GM03348 (cell line): ENCODE measurements around the gene FRMPD4.
A peak's percentile ranks its signal among the peaks of the same experiment; 100 is the strongest.

ENCODE experiments used
- DNase-seq: peaks from one replicate; pipeline ENCODE4 v3.0.0; 2012; ENCODE audit warnings: low spot score

FRMPD4 gene

GRCh38 chrX:12366440-12366839, 228.2 kb downstream of the FRMPD4 start:
- no peak for DNase-seq

DNA sequence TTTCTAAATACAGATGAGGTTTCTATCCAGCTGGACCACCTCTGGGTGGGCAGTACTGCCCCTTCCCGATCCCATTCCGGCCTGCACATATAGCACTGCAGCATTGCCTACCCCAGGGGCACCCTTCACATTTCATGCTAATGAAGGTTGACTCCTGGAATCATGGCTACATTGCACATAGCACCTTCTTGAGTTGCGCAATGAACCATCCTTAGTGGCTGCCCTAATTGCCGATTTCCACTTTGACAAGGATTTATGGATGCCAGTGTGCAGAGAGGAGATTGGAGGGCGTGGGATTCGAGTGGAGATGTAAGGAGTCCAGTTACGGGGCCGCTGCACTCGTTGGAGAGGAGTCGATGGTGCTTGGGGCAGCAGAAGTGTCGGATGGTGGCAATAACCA, 229.0 kb downstream of the FRMPD4 start:
- DNase-seq, result no peak

- peak; percentile 42 for DNase-seq
These were observed 232.3 kb downstream of the FRMPD4 start for GRCh38 chrX:12370497-12370986.

- DNase-seq, result peak; percentile 34
These were observed 233.8 kb downstream of the FRMPD4 start for GRCh38 chrX:12372111-12372510.

DNA sequence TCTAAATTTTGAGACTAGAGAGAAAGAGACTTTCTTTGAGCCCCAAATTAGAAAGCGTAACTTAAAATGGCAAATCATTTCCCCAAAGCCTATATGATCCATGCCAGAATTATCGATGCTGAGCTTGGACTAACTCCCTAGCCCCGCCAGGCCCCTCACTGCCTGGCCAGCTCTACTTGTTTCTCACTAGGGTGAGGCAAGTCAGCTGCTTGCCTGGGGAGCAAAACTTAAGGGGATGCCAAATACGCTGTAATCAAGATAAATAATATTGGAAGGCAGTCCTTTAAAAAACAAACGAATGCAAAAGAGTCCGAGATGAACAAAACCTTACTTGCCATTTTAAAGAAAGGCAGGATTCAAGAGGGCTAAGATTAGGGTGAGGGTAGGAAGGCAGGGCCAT, 236.0 kb downstream of the FRMPD4 start:
- DNase-seq, result no peak

DNA sequence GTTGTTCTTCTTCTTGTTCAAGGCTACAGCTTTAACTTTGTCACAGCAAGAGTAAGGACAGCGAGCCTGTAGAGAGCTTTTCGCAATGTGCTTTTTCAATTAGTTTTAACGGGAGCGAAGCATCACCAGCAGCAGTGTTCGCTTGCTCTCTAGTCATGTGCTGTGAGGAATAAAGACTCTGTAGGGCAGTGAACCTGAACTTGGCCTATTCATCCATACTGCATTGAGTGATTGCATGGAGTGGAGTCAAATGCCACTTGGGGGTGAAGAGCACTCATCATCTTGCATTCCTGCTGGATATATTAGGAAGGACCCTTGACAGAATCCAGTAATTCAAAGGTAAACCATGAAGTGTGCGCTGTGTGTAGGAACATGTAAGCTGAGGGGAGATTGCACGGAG, 240.0 kb downstream of the FRMPD4 start:
- no peak for DNase-seq

DNA sequence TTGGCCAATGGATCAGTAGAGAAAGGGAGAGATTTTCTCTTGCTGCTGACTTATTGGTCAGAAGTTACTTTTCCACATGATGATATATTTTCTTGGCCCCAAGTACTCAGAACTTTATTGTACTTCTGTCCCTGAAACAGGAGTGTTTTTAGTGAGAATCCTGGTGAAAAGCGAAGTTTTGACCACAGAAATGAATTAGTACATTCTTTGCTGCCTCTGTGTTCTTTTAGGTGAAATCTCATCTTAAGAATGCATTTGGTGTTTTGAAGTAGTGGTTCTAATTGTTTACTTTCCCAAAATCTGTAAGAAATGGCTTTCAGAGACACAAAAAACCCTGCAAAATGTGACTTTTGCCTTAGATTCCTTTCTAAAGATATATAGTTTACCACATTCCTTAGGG, 240.4 kb downstream of the FRMPD4 start:
- DNase-seq, result no peak

DNA sequence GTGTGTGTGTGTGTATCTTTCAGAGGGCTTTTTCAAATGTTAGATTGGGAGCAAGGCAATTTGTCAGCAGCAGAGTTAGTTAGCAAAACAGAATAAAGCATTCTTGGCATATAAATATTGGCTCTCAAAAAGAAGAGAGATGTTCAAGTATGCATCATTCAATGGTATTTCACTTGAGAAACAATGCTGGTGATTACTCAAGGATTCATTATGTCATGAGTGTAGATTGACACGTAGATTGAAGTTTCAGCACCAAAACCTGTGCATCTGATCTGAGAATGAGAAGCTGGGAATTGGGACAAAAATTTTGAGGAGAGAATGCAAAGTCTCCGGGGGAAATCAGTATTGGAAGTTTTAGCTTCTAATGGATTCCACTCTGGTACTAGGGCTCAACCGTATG, 241.4 kb downstream of the FRMPD4 start:
- DNase-seq, result peak; percentile 14

- DNase-seq, result no peak
These were observed 244.9 kb downstream of the FRMPD4 start for GRCh38 chrX:12383196-12383595.

DNA sequence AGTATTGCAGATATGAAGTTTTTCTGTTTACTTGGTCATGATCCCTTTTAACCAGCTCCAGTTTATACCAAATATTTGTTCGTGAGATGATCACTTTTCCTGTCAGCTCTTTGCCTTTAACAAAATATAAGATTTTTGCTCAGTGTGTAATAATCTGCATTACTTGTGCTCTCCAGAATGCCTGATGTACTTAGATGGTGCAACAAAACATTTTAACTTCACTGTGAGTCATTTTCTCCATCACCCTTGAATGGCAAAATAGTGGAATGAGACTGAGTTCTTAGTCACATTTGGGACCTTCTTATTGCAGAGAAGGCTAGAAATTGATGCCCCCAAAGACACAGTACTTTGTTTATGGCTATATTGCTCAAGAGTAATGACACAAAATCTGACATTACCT, 252.0 kb downstream of the FRMPD4 start:
- DNase-seq, result peak; percentile 21

DNA sequence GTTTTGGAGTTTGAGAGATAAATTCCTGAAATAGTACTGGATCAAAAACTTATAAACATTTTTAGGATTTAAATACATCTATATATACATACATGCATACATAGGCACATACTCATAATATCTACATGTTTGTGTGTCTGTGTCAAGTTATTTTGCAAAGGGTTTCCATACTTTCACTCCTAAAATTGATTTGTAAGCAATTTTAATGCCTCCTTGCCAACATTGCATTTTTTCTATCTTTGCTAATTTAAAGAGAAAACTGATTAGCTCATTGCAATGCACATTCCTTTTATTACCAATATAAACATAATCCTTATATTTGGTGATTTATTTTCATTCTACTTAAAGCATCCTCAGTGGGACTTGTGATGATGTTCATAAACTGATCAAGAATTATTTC, 258.3 kb downstream of the FRMPD4 start:
- DNase-seq, result no peak

DNA sequence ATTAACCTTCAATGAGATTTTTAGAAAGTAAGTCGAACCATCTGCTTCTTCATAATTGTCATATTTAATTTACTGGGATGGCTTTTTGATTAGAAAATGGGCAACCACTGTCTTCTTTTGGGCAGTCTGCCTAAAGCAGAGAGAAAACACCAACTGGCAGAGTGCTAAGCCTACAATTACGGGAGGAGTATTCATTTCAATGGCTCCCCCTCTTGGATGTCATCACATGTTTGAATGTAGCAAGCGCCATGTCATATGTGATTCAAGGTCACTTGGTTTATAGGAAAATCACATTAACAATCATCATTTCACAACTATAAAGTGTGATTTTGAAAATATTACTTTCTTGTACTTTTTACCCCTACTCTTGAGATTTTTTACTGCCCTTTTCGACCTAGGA, 261.9 kb downstream of the FRMPD4 start:
- DNase-seq, result no peak

DNA sequence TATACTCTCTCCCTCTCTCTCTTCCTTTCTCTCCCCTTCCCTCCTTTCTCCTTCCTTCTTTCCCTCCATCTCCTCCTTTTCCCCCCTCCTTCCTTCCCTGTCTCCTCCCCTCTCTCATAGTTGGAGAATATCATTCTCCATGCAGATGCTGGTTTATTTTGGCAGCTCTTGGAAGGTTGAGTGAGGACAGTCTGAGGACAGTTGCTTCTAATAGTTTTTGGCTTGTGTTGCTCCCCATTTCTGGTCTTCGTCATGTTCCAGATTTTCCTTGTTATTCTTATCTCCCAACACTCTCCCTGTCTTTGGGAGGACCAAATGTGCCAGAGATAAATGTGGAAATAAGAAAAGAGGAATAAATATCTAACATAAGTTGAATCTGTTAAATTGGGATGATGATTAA, 263.0 kb downstream of the FRMPD4 start:
- no peak for DNase-seq

GRCh38 chrX:12403474-12404082, 265.3 kb downstream of the FRMPD4 start:
- DNase-seq, result no peak

DNA sequence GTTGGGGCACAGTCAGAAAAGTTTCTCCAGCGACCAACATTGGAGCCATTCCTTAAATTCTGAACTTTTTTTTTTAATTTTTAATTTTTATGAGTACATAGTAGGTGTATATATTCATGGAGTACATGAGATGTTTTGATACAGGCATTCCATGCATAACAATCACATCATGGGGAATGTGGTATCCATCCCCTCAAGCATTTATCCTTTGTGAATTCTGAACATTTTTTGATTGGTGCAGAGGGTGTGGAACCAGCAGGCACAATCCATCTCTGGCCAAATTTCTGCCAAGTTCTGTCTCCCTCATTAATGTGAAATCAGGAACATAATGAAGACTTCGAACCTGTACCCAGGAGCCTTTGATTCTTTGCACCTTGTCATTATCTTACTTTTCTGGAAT, 267.0 kb downstream of the FRMPD4 start:
- no peak for DNase-seq

DNA sequence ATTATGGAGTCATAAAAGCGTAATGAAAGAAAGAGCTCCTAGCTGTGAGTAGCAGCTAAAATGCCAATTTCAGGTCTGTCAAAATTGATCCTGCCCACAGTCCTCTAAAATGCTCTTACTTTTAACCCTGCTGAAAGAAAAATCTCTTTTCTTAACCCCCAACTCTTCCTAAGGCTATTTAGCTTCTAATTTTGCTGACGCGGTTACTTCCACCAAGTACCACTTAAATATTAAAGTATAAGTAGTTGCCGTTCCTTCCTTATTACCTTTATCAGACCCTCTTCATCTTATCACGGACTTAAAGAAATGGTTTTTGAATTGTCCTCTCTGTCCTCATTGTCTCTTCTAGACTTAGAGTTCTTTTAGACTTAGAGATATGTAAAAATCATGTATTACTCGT, 272.2 kb downstream of the FRMPD4 start:
- DNase-seq, result no peak

DNA sequence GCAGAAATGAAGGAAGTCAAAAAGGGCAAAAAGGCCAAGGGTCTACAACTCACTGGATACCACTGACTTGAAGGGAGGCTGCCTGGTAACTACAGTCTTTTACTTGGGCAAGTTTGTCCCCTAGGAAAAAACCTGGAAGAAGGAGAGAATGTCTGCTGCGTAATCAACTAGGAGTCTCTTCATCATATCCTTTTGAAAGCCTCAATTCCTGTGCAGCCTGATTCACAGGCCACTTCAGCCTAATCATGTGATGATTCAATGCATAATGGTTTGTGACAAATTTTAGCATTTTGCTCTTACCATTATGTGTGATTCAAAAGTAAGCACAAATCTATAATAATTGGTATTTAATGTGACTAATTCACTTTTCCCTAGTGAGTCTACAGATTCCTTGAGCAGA, 273.6 kb downstream of the FRMPD4 start:
- DNase-seq, result no peak

GRCh38 chrX:12412561-12412960, 274.3 kb downstream of the FRMPD4 start:
- DNase-seq, result no peak

GRCh38 chrX:12419591-12419990, 281.3 kb downstream of the FRMPD4 start:
- DNase-seq, result no peak

GRCh38 chrX:12421918-12422317, 283.6 kb downstream of the FRMPD4 start:
- DNase-seq, result peak; percentile 16

- DNase-seq, result no peak
These were observed 285.1 kb downstream of the FRMPD4 start for GRCh38 chrX:12423346-12423745.

GRCh38 chrX:12425496-12425895, 287.2 kb downstream of the FRMPD4 start:
- DNase-seq, result no peak

DNA sequence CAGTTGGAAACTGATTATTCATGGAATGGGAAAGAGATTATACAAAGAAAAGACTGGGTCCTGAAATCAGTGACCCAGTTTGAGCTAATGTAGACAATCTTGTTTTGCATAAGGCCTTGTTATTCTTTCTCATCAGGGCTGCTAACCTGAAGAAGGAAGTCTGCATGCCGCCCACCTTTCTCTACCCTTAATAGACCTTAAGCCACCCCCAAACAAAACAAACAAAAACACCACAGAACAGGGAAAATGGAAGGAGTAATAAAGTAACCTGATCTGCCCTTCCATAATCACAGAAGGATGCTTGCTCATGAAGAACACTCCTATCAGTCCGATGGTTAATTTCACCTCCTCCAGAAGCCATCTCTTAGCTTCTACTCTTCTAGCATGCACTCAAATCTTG, 288.1 kb downstream of the FRMPD4 start:
- DNase-seq, result no peak

- no peak for DNase-seq
These were observed 296.2 kb downstream of the FRMPD4 start for GRCh38 chrX:12434493-12434892.

GRCh38 chrX:12439416-12439815, 301.1 kb downstream of the FRMPD4 start:
- no peak for DNase-seq
